Adrenal gland (tissue), 12 donors: ENCODE results near the gene TBX4. TPM values are rescaled to one million over a fixed set of nuclear protein-coding genes. Genes with fewer than 3 reads are reported as not detected.

ENCODE experiments used
- DNase-seq, 7 donors: peaks; one replicate each; pipeline ENCODE4 v3.0.0-alpha.2; 2019 to 2020
- H3K27ac ChIP-seq, 5 donors: fragments of 200-600 bp; sonication (generic) in 4 of 5; 1 replicate in 3 of 5; 2 replicates in 2 of 5; pipeline versions ENCODE4 v1.5.1 to v1.8.0; 2016 to 2020; ENCODE audit warnings: mild to moderate bottlenecking in 1 of 5
- H3K27me3 ChIP-seq: fragments of 200-600 bp; 2 replicates; pipeline ENCODE4 v1.8.0; 2021
- H3K36me3 ChIP-seq, 2 donors: fragments of 200-600 bp; replicated peaks in 1 of 2; 1 replicate in 1 of 2; 2 replicates in 1 of 2; pipeline versions ENCODE4 v1.5.1 to v1.8.0; 2018 to 2022
- H3K4me1 ChIP-seq, 2 donors: fragments of 200-600 bp; replicated peaks in 1 of 2; 1 replicate in 1 of 2; 2 replicates in 1 of 2; pipeline versions ENCODE4 v1.5.1 to v1.8.0; 2018 to 2021
- H3K4me3 ChIP-seq, 4 donors: fragments of 200-600 bp; sonication (generic) in 3 of 4; one replicate each; pipeline ENCODE4 v1.5.1; 2016 to 2018
- H3K9me3 ChIP-seq, 3 donors: fragments of 200-600 bp; sonication (generic) in 1 of 3; replicated peaks in 1 of 3; 1 replicate in 2 of 3; 2 replicates in 1 of 3; pipeline versions ENCODE4 v1.5.1 to v1.8.0; 2016 to 2021
- CTCF ChIP-seq, 6 experiments: fragments of 450-650 bp in 4 of 6; fragments of 200-600 bp in 2 of 6; sonication (generic) in 1 of 6; IDR thresholded peaks; 1 replicate in 5 of 6; 2 replicates in 1 of 6; pipeline versions ENCODE4 v1.5.1 to v1.8.0; 2016 to 2021; ENCODE audit warnings: antibody characterized with exemption in 6 of 6, mild to moderate bottlenecking in 2 of 6, moderate library complexity in 1 of 6
- POLR2A ChIP-seq, 2 donors: fragments of 450-650 bp; IDR thresholded peaks; one replicate each; pipeline ENCODE4 v1.6.1; 2017; ENCODE audit warnings: antibody characterized with exemption in 2 of 2, mild to moderate bottlenecking in 2 of 2, moderate library complexity in 1 of 2
- WGBS, 4 donors: extraction: QIAGEN DNeasy Blood & Tissue Kit in 2 of 4; methylation state at CpG; one replicate each; pipeline versions ENCODE4 v1.1.5 to v1.1.7; 2013 to 2017; 5-methylcytosine and 5-hydroxymethylcytosine counted together
- intact Hi-C, 2 donors: fragments of 100-400 bp; cut with DNase I; formaldehyde crosslinking; loops; one replicate each; pipeline versions ENCODE4 v1.14.1 to v1.15.0; 2022 to 2023
- polyA plus RNA-seq, 3 donors: library from polyadenylated mRNA; stranded (reverse); fragments of 200-250 nt in 2 of 3; fragments of 350-450 nt in 1 of 3; fragmentation: Illumina TruSeq in 1 of 3; extraction: RNeasy Lipid Tissue Mini Kit (QIAGEN cat#74804) in 1 of 3; gene quantifications; one replicate each; pipeline ENCODE4 v1.2.3, GENCODE V29; 2013 to 2014
- total RNA-seq, 9 donors: library from RNA; depleted of rRNA in 4 of 9; stranded (reverse); fragments of >200 nt in 4 of 9; fragments of 120-200 nt in 1 of 9; fragmentation: NEBNext Ultra II Directional in 1 of 9; extraction: Animal tissue kit (Norgen Biotek cat#: 25700) in 1 of 9; gene quantifications; one replicate each; pipeline versions ENCODE4 v1.1.0 to v1.2.4, GENCODE V29; 2013 to 2023
- donor health status: healthy with polysubstance abuse.
- donor health status: Bipolar disorder and iron deficiency.
- donor health status: DM: yes; HTN: yes; CAD: no.
- donor health status: DM: no; HTN: no; CAD: no.
- donor health status: DM: no; HTN: no; CAD: no.
- donor health status: DM: yes; HTN: yes; CAD: no.

TBX4 gene
- total and polyA plus RNA-seq, 12 donors = 0.03 to 0.54 (median 0.21) TPM; not detected in 8

DNA sequence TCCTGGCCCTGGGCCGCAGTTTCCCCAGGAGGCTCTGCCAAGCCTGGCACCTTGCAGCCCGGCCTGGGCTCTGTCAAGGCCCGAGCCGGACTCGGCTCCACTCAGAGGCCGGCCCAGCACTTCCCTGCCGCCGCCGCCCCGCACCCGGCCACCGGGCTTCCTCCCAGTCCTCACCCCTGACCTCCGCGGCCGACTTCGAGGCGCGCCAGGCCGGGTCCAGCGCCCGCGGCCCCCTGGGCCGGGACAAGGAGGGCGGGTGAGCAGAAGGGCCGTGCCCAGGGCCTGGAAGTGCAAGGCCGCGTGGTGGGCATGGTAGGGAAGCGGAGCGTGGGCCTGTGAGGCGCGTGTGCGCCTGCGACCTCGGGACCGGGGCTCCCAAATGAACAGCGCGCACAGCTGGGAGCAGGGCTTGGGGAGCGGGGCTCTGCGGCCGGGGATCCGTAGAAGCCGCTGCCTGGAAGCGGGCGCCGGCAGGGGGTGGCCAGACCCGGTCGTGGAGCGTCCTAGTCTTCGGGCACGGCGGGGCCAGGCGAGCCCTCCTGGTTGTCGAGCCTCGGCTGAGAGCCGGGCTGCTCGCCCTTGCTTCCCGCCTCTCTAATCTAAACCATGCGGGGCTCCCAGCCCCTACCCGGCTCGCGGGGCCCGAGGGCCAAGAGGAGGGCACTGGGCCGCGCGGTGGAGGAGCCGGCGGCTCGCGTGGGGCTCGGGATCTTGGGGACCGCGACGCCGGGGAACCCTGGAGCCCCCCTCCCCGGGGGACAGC is 503 bp upstream of the TBX4 start:
- 8 to 21% (median 18%) methylated on average over 22 to 75 of the region's 75 CpGs; no CpG with 5 or more reads in 1 of the 4 donors for WGBS, 4 donors
- Histone ChIP-seq H3K4me1 (peaks cover 10 to 12% of the 10 kb centered on the region in 2 donors), H3K36me3 (no peaks in the 10 kb centered on the region), H3K27me3 (peaks cover 67% of the 10 kb centered on the region), H3K9me3 (no peaks in the 10 kb centered on the region), H3K27ac (no peak overlapping the region), H3K4me3 (peak overlapping the region in 1 of 4 donors; percentile 45)
- peak in 1 of 7 donors; percentile 35 for DNase-seq
- TF ChIP-seq POLR2A (IDR thresholded peaks at IDR 0.05) (no peak), CTCF (IDR thresholded peaks at IDR 0.05) (no peak)
- intact Hi-C loops = no loop called here

DNA sequence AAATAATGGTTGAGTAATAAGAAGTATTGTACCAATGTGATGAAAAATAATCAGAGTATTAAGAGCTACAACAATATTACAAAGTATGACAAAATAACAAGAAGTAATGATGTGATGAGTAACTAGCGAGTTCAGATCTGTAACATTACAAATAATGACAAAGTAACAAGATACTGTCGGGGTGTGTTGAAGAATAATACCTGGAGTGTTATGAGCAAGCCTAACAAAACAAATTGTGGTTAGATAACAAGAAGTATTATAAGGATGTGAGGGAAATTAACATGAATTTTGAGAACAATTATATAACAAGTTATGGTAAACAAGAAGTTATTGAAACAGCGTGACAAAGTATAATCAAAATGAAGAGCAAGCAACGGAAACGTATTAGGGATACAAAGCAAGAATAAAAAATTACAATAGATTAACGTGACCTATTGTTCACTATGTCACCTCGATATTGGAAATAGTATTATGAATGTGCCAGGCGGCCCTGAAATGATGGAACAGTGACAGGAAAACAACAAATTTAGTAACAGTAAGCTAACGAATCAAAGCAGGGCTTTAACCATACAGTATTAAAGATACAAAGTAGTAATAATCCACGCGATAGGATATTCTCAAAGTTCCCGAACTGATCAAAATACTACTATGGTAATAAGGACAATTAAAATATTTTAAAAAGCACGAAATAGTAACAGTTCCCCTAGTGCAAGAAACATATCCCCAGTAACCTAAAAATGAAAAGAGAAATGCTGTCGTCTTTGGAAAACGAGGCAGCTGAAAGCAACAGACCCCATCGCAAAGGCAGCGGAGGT is 1.6 kb downstream of the TBX4 start:
- Histone ChIP-seq H3K27ac (no peak overlapping the region), H3K9me3 (no peaks in the 10 kb centered on the region), H3K27me3 (peaks cover 79% of the 10 kb centered on the region), H3K36me3 (no peaks in the 10 kb centered on the region), H3K4me3 (no peak overlapping the region), H3K4me1 (peaks cover 10 to 12% of the 10 kb centered on the region in 2 donors)
- TF ChIP-seq POLR2A (IDR thresholded peaks at IDR 0.05) (no peak), CTCF (IDR thresholded peaks at IDR 0.05) (no peak)
- intact Hi-C loops = no loop called here
- 32 to 37% (median 33%) methylated on average over 17 of the region's 17 CpGs for WGBS, 4 donors
- DNase-seq = peak in 1 of 7 donors; percentile 2

- 22 to 30% (median 26%) methylated on average over 41 to 86 of the region's 86 CpGs for WGBS, 4 donors
- Histone ChIP-seq H3K9me3 (no peaks in the 10 kb centered on the region), H3K4me1 (peaks cover 10 to 12% of the 10 kb centered on the region in 2 donors), H3K27me3 (peaks cover 82% of the 10 kb centered on the region), H3K4me3 (no peak overlapping the region), H3K36me3 (no peaks in the 10 kb centered on the region), H3K27ac (no peak overlapping the region)
- TF ChIP-seq POLR2A (IDR thresholded peaks at IDR 0.05) = no peak
- no peak for TF ChIP-seq CTCF (IDR thresholded peaks at IDR 0.05)
- intact Hi-C loops = no loop called here
- peak in 1 of 7 donors; percentile 25 for DNase-seq
These were observed 2.4 kb downstream of the TBX4 start for GRCh38 chr17:61454381-61455323.
